ENCODE measurements around the gene SLC18A2. TPM values are rescaled to one million over a fixed set of nuclear protein-coding genes. Genes with fewer than 3 reads are reported as not detected.

SLC18A2 gene
- polyA plus RNA-seq, 2 of the 4 experiments (the other 2 are of a cell fraction): 0.03 to 0.09 TPM

DNA sequence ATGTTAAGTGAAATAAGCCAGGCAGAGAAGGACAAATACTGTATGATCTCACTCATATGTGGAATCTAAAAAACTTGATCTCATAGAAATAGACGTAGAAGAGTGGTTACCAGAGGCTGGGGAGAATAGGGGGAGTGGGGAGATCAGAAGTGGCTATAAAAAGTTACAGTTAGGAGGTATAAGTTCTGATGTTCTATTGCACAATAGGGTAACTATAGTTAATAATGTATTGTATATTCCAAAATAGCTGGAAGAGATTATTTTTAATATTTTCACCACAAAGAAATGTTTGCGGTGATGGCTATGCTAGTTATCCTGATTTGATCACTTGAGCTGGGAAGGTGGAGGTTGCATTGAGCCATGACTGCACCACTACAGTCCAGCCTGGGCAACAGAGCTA is 53.8 kb downstream of the SLC18A2 start:
- Histone ChIP-seq H3K9me3 (no peaks in the 10 kb centered on the region), H3K4me3 (no peak overlapping the region), H3K27ac (no peak overlapping the region), H3K4me1 (peaks cover 14% of the 10 kb centered on the region), H3K4me2 (no peak overlapping the region)
- ChIA-PET POLR2A (no interaction called here), CTCF (interaction anchor here (0.9 to 1.0 kb wide), 2 partner anchors 10 to 136 kb away, joined by 3 read pairs; no protein-coding TSS in a partner anchor)
- 93% methylated on average over 2 of the region's 2 CpGs for WGBS (ENCODE audit: missing lambda C conversion rate)
- no peak for DNase-seq (ENCODE audit: low read depth in 1 of 2, low spot score in 1 of 2)
- FAIRE-seq: no peak
- no peak for ATAC-seq
- TF ChIP-seq CEBPB (IDR thresholded peaks at IDR 0.05) (0 out of 4 replicates have a peak, but pooled peaks of 1 of the 2 experiments have one; percentile 10), GATA3 (IDR thresholded peaks at IDR 0.05; ENCODE audit: borderline replicate concordance) (no peak)
- TF ChIP-seq, protein P1, sequence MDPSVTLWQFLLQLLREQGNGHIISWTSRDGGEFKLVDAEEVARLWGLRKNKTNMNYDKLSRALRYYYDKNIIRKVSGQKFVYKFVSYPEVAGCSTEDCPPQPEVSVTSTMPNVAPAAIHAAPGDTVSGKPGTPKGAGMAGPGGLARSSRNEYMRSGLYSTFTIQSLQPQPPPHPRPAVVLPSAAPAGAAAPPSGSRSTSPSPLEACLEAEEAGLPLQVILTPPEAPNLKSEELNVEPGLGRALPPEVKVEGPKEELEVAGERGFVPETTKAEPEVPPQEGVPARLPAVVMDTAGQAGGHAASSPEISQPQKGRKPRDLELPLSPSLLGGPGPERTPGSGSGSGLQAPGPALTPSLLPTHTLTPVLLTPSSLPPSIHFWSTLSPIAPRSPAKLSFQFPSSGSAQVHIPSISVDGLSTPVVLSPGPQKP (IDR thresholded peaks at IDR 0.05; ENCODE audit: low read depth, low read length): no peak

GRCh38 chr10:117298219-117298618 is 57.3 kb downstream of the SLC18A2 start:
- H3K4me2 ChIP-seq: no peak overlapping the region
- no peak overlapping the region for H3K4me3 ChIP-seq
- ChIA-PET POLR2A (no interaction called here), CTCF (interaction anchor here (3.1 kb wide), 1 partner anchor 82 kb away, joined by 10 read pairs; no protein-coding TSS in a partner anchor)
- H3K4me1 ChIP-seq: peaks cover 4% of the 10 kb centered on the region; the same call in 1 of the 3 replicates
- DNase-seq (ENCODE audit: low read depth in 1 of 2, low spot score in 1 of 2) (no peak), ATAC-seq (no peak), FAIRE-seq (no peak)
- H3K9me3 ChIP-seq: no peaks in the 10 kb centered on the region
- TF ChIP-seq MAFK (IDR thresholded peaks at IDR 0.05; ENCODE audit: partially characterized antibody) (peak; percentile 83), FOSL2 (IDR thresholded peaks at IDR 0.05) (no peak), FOSL2 (CRISPR knock-in tag; IDR thresholded peaks at IDR 0.05) (no peak)
- H3K27ac ChIP-seq: no peak overlapping the region
- 77% methylated on average over 1 of the region's 1 CpG for WGBS (ENCODE audit: missing lambda C conversion rate)

- DNase-seq (ENCODE audit: low read depth in 1 of 2, low spot score in 1 of 2) (no peak), ATAC-seq (no peak)
Observed at GRCh38 chr10:117299435-117299834, 58.5 kb downstream of the SLC18A2 start.

GRCh38 chr10:117300671-117301070 is 59.8 kb downstream of the SLC18A2 start:
- TF ChIP-seq POLR2A (IDR thresholded peaks at IDR 0.05; ENCODE audit: low read length) (no peak), CEBPB (IDR thresholded peaks at IDR 0.05) (no peak), CBX8 (IDR thresholded peaks at IDR 0.05) (no peak), ZSCAN20 (CRISPR knock-in tag; IDR thresholded peaks at IDR 0.05) (no peak), BHLHE40 (IDR thresholded peaks at IDR 0.05; ENCODE audit: low read depth, low read length) (no peak), EHF (CRISPR knock-in tag; IDR thresholded peaks at IDR 0.05) (no peak), MYC (IDR thresholded peaks at IDR 0.05; ENCODE audit: borderline replicate concordance, low read length) (no peak), FOSB (CRISPR knock-in tag; IDR thresholded peaks at IDR 0.05) (no peak), HES2 (IDR thresholded peaks at IDR 0.05) (no peak), HOXB13 (CRISPR knock-in tag; IDR thresholded peaks at IDR 0.05; ENCODE audit: low read depth) (no peak), HEYL (CRISPR knock-in tag; IDR thresholded peaks at IDR 0.05) (no peak), GATA3 (IDR thresholded peaks at IDR 0.05; ENCODE audit: borderline replicate concordance) (no peak), RNF2 (IDR thresholded peaks at IDR 0.05; ENCODE audit: borderline replicate concordance, low read depth) (no peak), EP300 (IDR thresholded peaks at IDR 0.05) (no peak)
- TF ChIP-seq, protein P2, sequence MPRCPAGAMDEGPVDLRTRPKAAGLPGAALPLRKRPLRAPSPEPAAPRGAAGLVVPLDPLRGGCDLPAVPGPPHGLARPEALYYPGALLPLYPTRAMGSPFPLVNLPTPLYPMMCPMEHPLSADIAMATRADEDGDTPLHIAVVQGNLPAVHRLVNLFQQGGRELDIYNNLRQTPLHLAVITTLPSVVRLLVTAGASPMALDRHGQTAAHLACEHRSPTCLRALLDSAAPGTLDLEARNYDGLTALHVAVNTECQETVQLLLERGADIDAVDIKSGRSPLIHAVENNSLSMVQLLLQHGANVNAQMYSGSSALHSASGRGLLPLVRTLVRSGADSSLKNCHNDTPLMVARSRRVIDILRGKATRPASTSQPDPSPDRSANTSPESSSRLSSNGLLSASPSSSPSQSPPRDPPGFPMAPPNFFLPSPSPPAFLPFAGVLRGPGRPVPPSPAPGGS (IDR thresholded peaks at IDR 0.05): no peak
- TF ChIP-seq, protein P3, sequence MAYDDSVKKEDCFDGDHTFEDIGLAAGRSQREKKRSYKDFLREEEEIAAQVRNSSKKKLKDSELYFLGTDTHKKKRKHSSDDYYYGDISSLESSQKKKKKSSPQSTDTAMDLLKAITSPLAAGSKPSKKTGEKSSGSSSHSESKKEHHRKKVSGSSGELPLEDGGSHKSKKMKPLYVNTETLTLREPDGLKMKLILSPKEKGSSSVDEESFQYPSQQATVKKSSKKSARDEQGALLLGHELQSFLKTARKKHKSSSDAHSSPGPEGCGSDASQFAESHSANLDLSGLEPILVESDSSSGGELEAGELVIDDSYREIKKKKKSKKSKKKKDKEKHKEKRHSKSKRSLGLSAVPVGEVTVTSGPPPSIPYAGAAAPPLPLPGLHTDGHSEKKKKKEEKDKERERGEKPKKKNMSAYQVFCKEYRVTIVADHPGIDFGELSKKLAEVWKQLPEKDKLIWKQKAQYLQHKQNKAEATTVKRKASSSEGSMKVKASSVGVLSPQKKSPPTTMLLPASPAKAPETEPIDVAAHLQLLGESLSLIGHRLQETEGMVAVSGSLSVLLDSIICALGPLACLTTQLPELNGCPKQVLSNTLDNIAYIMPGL (CRISPR knock-in tag; IDR thresholded peaks at IDR 0.05; ENCODE audit: borderline replicate concordance): no peak
- POLR2A ChIA-PET: no interaction called here
- FAIRE-seq (no peak), DNase-seq (ENCODE audit: low read depth in 1 of 2, low spot score in 1 of 2) (no peak), ATAC-seq (no peak)
- Histone ChIP-seq H3K4me3 (no peak overlapping the region), H3K27ac (no peak overlapping the region), H3K9me3 (peaks cover 8% of the 10 kb centered on the region; the same call in 1 of the 3 replicates), H3K4me2 (no peak overlapping the region), H3K4me1 (no peaks in the 10 kb centered on the region)
- 97% methylated on average over 1 of the region's 1 CpG for WGBS (ENCODE audit: missing lambda C conversion rate)
- CTCF ChIA-PET: interaction anchor here (1.6 to 3.1 kb wide), 2 partner anchors 19 to 84 kb away, joined by 6 to 10 read pairs; no protein-coding TSS in a partner anchor

More at GRCh38 chr10:117299435-117299834, 58.5 kb downstream of the SLC18A2 start:
- peaks cover 8% of the 10 kb centered on the region; the same call in 1 of the 3 replicates for H3K9me3 ChIP-seq
- no peak for FAIRE-seq
- H3K27ac ChIP-seq: no peak overlapping the region
- TF ChIP-seq JUNB (IDR thresholded peaks at IDR 0.05): no peak
- no peak for TF ChIP-seq EP300 (IDR thresholded peaks at IDR 0.05)
- CTCF ChIA-PET: interaction anchor here (0.9 to 3.1 kb wide), 3 partner anchors 10 to 83 kb away, joined by 4 to 10 read pairs (median 5); no protein-coding TSS in a partner anchor
- no peak overlapping the region for H3K4me3 ChIP-seq
- POLR2A ChIA-PET: no interaction called here
- H3K4me2 ChIP-seq: no peak overlapping the region
- no peaks in the 10 kb centered on the region for H3K4me1 ChIP-seq

Measured in A549 (cell line).